CD14-positive monocyte (primary cell): ENCODE data around the gene MAB21L1. TPM values are rescaled to one million over a fixed set of nuclear protein-coding genes. Genes with fewer than 3 reads are reported as not detected.

Source experiments
- DNase-seq, 3 donors: peaks; one replicate each; pipeline ENCODE4 v3.0.0-alpha.2; 2011 to 2022
- H2AFZ ChIP-seq: 2 replicates; pipeline ENCODE4 v1.6.0; 2012; ENCODE audit warnings: mild to moderate bottlenecking, low read depth, low read length, inconsistent platforms; ENCODE audit not compliant: insufficient read depth, poor library complexity, severe bottlenecking
- H3K27ac ChIP-seq, 2 donors: 1 replicate in 1 of 2; 2 replicates in 1 of 2; pipeline ENCODE4 v1.5.1; 2012 to 2013; ENCODE audit warnings: low read length in 2 of 2, control low read depth in 1 of 2, inconsistent platforms in 1 of 2, low read depth in 1 of 2, mild to moderate bottlenecking in 1 of 2
- H3K27me3 ChIP-seq, 2 donors: one replicate each; pipeline versions ENCODE4 v1.6.0 to v1.6.1; 2011 to 2013; ENCODE audit warnings: low read length in 2 of 2; ENCODE audit not compliant: control insufficient read depth in 2 of 2, insufficient read depth in 2 of 2
- H3K36me3 ChIP-seq, 2 donors: replicated peaks in 1 of 2; 1 replicate in 1 of 2; 2 replicates in 1 of 2; pipeline versions ENCODE4 v1.5.1 to v1.6.1; 2012 to 2013; ENCODE audit warnings: low read length in 2 of 2, control low read depth in 1 of 2, inconsistent platforms in 1 of 2, mild to moderate bottlenecking in 1 of 2; ENCODE audit not compliant: insufficient read depth in 2 of 2, control insufficient read depth in 1 of 2
- H3K4me1 ChIP-seq, 2 donors: 1 replicate in 1 of 2; 2 replicates in 1 of 2; pipeline versions ENCODE4 v1.5.1 to v1.6.1; 2012 to 2013; ENCODE audit warnings: low read length in 2 of 2, control low read depth in 1 of 2, inconsistent platforms in 1 of 2, mild to moderate bottlenecking in 1 of 2, moderate library complexity in 1 of 2; ENCODE audit not compliant: insufficient read depth in 2 of 2, control insufficient read depth in 1 of 2
- H3K4me2 ChIP-seq: replicated peaks from 2 replicates; pipeline ENCODE3; 2012; ENCODE audit warnings: low read length, moderate library complexity, mild to moderate bottlenecking; ENCODE audit not compliant: poor library complexity, severe bottlenecking; ENCODE audit errors: extremely low read depth
- H3K4me3 ChIP-seq, 3 experiments: fragments of 200-600 bp in 1 of 3; sonication (generic) in 1 of 3; replicated peaks in 1 of 3; 1 replicate in 2 of 3; 2 replicates in 1 of 3; pipeline ENCODE4 v1.5.1; 2011 to 2013; ENCODE audit warnings: low read length in 3 of 3, mild to moderate bottlenecking in 3 of 3, control low read depth in 2 of 3, low read depth in 2 of 3, inconsistent platforms in 1 of 3, moderate library complexity in 1 of 3
- H3K79me2 ChIP-seq: 2 replicates; pipeline ENCODE4 v1.6.0; 2012; ENCODE audit warnings: mild to moderate bottlenecking, control low read depth, inconsistent platforms, low read length, moderate library complexity; ENCODE audit not compliant: insufficient read depth
- H3K9ac ChIP-seq: 2 replicates; pipeline ENCODE4 v1.6.0; 2017; ENCODE audit warnings: low read length, mild to moderate bottlenecking; ENCODE audit not compliant: insufficient read depth, poor library complexity, severe bottlenecking
- H3K9me3 ChIP-seq, 2 donors: replicated peaks in 1 of 2; 1 replicate in 1 of 2; 2 replicates in 1 of 2; pipeline versions ENCODE4 v1.5.1 to v1.6.1; 2012 to 2013; ENCODE audit warnings: low read length in 2 of 2, control low read depth in 1 of 2; ENCODE audit not compliant: control insufficient read depth in 1 of 2, insufficient read depth in 1 of 2
- H4K20me1 ChIP-seq: 2 replicates; pipeline ENCODE4 v1.6.0; 2012; ENCODE audit warnings: mild to moderate bottlenecking, low read length, control low read depth, moderate library complexity; ENCODE audit not compliant: insufficient read depth
- H3K27ac Mint-ChIP-seq, 7 donors: one replicate each; pipeline ENCODE4 v1.8.0; 2020; ENCODE audit warnings: mild to moderate bottlenecking in 7 of 7, mixed read lengths in 7 of 7, moderate library complexity in 6 of 7, inconsistent platforms in 2 of 7
- H3K27me3 Mint-ChIP-seq, 3 donors: one replicate each; pipeline ENCODE4 v1.8.0; 2021 to 2022; ENCODE audit warnings: low read depth in 3 of 3, mild to moderate bottlenecking in 3 of 3, mixed read lengths in 3 of 3, moderate library complexity in 3 of 3, inconsistent platforms in 1 of 3
- H3K36me3 Mint-ChIP-seq, 2 donors: one replicate each; pipeline ENCODE4 v1.8.0; 2020; ENCODE audit warnings: mixed read lengths in 2 of 2, inconsistent platforms in 1 of 2, mild to moderate bottlenecking in 1 of 2
- H3K4me1 Mint-ChIP-seq: one replicate; pipeline ENCODE4 v1.8.0; 2020; ENCODE audit warnings: mild to moderate bottlenecking, mixed read lengths
- H3K4me3 Mint-ChIP-seq, 2 donors: one replicate each; pipeline ENCODE4 v1.8.0; 2020; ENCODE audit warnings: mild to moderate bottlenecking in 2 of 2, mixed read lengths in 2 of 2, moderate library complexity in 1 of 2
- H3K9me3 Mint-ChIP-seq, 7 donors: one replicate each; pipeline ENCODE4 v1.8.0; 2020 to 2022; ENCODE audit warnings: mixed read lengths in 7 of 7, mild to moderate bottlenecking in 6 of 7, moderate library complexity in 6 of 7, inconsistent platforms in 2 of 7
- WGBS: methylation state at CpG from one replicate; pipeline ENCODE4 v1.1.5; 2013; ENCODE audit warnings: missing lambda C conversion rate; ENCODE audit not compliant: insufficient coverage; 5-methylcytosine and 5-hydroxymethylcytosine counted together
- intact Hi-C, 2 donors: fragments of 100-400 bp; cut with micrococcal nuclease; formaldehyde crosslinking; loops; one replicate each; pipeline versions ENCODE4 v1.15.0 to v1.15.1; 2023
- polyA plus RNA-seq, 3 donors: library from polyadenylated mRNA; depleted of rRNA in 1 of 3; unstranded in 2 of 3; stranded (reverse) in 1 of 3; fragments of 300-500 nt in 2 of 3; fragments of >200 nt in 1 of 3; fragmentation: Illumina TruSeq in 2 of 3; gene quantifications; 1 replicate in 2 of 3; 2 replicates in 1 of 3; pipeline ENCODE4 v1.2.3, GENCODE V29; 2012 to 2021
- TF ChIP-seq, protein P1 (sequence below): fragments of 200-600 bp; IDR thresholded peaks from one replicate; pipeline ENCODE4 v1.8.0; 2022; ENCODE audit warnings: antibody characterized with exemption, mild to moderate bottlenecking

The MAB21L1 gene
- polyA plus RNA-seq, 3 donors: not detected

DNA sequence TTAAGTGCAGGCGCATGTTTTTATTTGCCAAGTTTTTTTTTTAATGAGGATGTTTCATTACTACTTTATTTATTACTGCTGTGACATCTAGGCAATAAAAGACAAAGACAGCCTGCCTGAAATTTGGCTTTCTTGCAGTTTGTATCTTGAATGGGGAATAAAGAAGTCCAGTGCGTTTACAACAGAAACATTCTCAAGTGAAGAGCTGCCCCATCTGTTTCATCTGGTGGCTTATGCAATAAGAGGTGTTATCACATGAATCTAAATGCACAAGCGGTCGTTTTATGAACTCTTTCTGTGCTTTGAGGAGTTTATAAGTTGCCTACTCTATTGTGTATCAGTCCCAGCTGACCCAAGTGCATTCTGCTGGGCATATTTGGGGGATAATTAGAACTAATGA is 12.6 kb upstream of the MAB21L1 start:
- H3K4me3 Mint-ChIP-seq: no peak overlapping the region
- no peak overlapping the region for H3K9ac ChIP-seq
- H3K36me3 Mint-ChIP-seq: no peaks in the 10 kb centered on the region

DNA sequence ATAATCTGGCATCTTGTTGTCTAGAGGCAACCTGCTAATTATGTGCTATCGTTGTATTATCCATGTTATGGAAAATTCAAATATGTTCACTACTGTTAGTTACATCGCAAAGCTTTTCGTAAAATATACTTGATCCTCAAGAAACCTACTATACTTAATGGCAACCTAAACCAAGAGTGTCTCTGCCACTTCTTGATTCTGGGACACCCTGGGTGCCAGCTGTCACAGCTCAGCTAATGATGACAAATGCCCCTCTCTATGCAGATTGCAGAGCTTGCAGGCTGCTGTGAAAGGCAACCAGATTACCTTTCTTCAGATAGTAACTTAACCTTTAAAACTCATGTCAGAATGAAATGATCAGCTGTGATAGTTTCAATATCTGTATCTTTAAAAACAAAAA is 8.9 kb upstream of the MAB21L1 start:
- no peak overlapping the region for H3K4me2 ChIP-seq
- no peak overlapping the region for H3K27ac ChIP-seq
- Mint-ChIP-seq H3K36me3 (no peaks in the 10 kb centered on the region), H3K27ac (no peak overlapping the region), H3K9me3 (no peaks in the 10 kb centered on the region), H3K4me1 (no peaks in the 10 kb centered on the region), H3K4me3 (no peak overlapping the region), H3K27me3 (peaks cover 7 to 11% (median 11%) of the 10 kb centered on the region in 3 donors)
- no peaks in the 10 kb centered on the region for H3K79me2 ChIP-seq
- no peaks in the 10 kb centered on the region for H3K9me3 ChIP-seq
- H3K4me3 ChIP-seq: no peak overlapping the region
- H3K27me3 ChIP-seq: peaks cover 8 to 22% of the 10 kb centered on the region in 2 donors
- TF ChIP-seq, protein P1, sequence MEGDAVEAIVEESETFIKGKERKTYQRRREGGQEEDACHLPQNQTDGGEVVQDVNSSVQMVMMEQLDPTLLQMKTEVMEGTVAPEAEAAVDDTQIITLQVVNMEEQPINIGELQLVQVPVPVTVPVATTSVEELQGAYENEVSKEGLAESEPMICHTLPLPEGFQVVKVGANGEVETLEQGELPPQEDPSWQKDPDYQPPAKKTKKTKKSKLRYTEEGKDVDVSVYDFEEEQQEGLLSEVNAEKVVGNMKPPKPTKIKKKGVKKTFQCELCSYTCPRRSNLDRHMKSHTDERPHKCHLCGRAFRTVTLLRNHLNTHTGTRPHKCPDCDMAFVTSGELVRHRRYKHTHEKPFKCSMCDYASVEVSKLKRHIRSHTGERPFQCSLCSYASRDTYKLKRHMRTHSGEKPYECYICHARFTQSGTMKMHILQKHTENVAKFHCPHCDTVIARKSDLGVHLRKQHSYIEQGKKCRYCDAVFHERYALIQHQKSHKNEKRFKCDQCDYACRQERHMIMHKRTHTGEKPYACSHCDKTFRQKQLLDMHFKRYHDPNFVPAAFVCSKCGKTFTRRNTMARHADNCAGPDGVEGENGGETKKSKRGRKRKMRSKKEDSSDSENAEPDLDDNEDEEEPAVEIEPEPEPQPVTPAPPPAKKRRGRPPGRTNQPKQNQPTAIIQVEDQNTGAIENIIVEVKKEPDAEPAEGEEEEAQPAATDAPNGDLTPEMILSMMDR: no peak
- no peak for DNase-seq
- H3K36me3 ChIP-seq: no peaks in the 10 kb centered on the region
- no peaks in the 10 kb centered on the region for H4K20me1 ChIP-seq
- 100% methylated on average over 1 of the region's 3 CpGs for WGBS
- no peak overlapping the region for H3K9ac ChIP-seq
- no peak overlapping the region for H2AFZ ChIP-seq
- intact Hi-C loops: no loop called here
- no peaks in the 10 kb centered on the region for H3K4me1 ChIP-seq

More for the DNA sequence above, 12.6 kb upstream of the MAB21L1 start:
- Histone ChIP-seq H3K4me3 (no peak overlapping the region), H3K36me3 (no peaks in the 10 kb centered on the region), H4K20me1 (no peaks in the 10 kb centered on the region), H3K9me3 (no peaks in the 10 kb centered on the region), H3K27me3 (no peaks in the 10 kb centered on the region), H3K27ac (no peak overlapping the region), H3K4me2 (no peak overlapping the region), H3K4me1 (no peaks in the 10 kb centered on the region), H2AFZ (no peak overlapping the region), H3K79me2 (no peaks in the 10 kb centered on the region)
- TF ChIP-seq, protein P1: no peak
- intact Hi-C loops: no loop called here
- no peak overlapping the region for H3K27ac Mint-ChIP-seq
- DNase-seq: no peak
- H3K27me3 Mint-ChIP-seq: peaks cover 0 to 2% (median 2%) of the 10 kb centered on the region in 3 donors
- H3K9me3 Mint-ChIP-seq: peaks cover 0 to 2% (median 0%) of the 10 kb centered on the region in 7 donors
- no peaks in the 10 kb centered on the region for H3K4me1 Mint-ChIP-seq
- 20% methylated on average over 1 of the region's 4 CpGs for WGBS
